GM12878 (cell line): ENCODE results near the gene CSRP1.

Experiments
- KDM1A ChIP-seq: fragments of 200-600 bp; sonication (generic); IDR thresholded peaks from 2 replicates; pipeline ENCODE4 v1.6.1; 2016; ENCODE audit warnings: borderline replicate concordance
- POLR2A ChIP-seq: IDR thresholded peaks from 2 replicates; pipeline ENCODE4 v1.6.1; 2011; ENCODE audit warnings: low read depth, mild to moderate bottlenecking, low read length
- ZNF24 ChIP-seq: fragments of 450-650 bp; IDR thresholded peaks from 2 replicates; pipeline ENCODE4 v1.6.1; 2017; ENCODE audit warnings: antibody characterized with exemption, mild to moderate bottlenecking
- TF ChIP-seq, protein P1 (sequence below): IDR thresholded peaks from 2 replicates; pipeline ENCODE4 v1.6.1; 2011; ENCODE audit warnings: mild to moderate bottlenecking, low read depth, low read length, moderate library complexity; ENCODE audit not compliant: insufficient replicate concordance
- TF ChIP-seq, protein P2 (sequence below), 3 experiments: IDR thresholded peaks in 2 of 3; conservative IDR thresholded peaks in 1 of 3; 2 replicates each; pipeline ENCODE4 v1.5.1; 2011; ENCODE audit warnings: low read depth in 3 of 3, low read length in 3 of 3, mild to moderate bottlenecking in 3 of 3, control low read depth in 2 of 3, moderate library complexity in 2 of 3, inconsistent platforms in 1 of 3, mixed read lengths in 1 of 3; ENCODE audit not compliant: control insufficient read depth in 2 of 3, insufficient read depth in 1 of 3; ENCODE audit errors: extremely low read depth in 1 of 3
- TF ChIP-seq, protein P3 (sequence below): IDR thresholded peaks from 2 replicates; pipeline ENCODE4 v1.6.1; 2012; ENCODE audit warnings: low read depth, low read length, improper control_type of control experiment

DNA sequence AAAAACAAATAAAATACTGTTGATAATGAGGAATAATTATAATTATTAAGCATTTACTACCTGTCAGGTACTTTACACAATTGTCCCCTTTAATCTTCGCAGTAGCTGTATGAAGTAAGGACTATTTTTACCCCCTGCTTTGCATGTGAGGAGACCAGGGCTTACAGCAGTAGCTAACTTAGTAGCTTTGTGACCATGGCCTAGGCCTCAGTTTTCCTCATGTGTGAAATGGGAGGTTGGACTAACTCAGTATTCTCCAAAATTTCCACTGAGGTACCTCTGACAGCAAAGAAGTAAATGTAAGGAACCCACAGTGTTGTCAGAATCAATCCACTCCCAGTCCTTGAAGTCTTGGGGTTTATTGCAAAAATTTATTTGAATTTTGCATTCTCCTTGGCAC is 3.8 kb upstream of the CSRP1 start:
- TF ChIP-seq, protein P1, sequence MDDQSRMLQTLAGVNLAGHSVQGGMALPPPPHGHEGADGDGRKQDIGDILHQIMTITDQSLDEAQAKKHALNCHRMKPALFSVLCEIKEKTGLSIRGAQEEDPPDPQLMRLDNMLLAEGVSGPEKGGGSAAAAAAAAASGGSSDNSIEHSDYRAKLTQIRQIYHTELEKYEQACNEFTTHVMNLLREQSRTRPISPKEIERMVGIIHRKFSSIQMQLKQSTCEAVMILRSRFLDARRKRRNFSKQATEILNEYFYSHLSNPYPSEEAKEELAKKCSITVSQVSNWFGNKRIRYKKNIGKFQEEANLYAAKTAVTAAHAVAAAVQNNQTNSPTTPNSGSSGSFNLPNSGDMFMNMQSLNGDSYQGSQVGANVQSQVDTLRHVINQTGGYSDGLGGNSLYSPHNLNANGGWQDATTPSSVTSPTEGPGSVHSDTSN, result no peak
- no peak for TF ChIP-seq ZNF24
- no peak for TF ChIP-seq POLR2A
- TF ChIP-seq, protein P2, sequence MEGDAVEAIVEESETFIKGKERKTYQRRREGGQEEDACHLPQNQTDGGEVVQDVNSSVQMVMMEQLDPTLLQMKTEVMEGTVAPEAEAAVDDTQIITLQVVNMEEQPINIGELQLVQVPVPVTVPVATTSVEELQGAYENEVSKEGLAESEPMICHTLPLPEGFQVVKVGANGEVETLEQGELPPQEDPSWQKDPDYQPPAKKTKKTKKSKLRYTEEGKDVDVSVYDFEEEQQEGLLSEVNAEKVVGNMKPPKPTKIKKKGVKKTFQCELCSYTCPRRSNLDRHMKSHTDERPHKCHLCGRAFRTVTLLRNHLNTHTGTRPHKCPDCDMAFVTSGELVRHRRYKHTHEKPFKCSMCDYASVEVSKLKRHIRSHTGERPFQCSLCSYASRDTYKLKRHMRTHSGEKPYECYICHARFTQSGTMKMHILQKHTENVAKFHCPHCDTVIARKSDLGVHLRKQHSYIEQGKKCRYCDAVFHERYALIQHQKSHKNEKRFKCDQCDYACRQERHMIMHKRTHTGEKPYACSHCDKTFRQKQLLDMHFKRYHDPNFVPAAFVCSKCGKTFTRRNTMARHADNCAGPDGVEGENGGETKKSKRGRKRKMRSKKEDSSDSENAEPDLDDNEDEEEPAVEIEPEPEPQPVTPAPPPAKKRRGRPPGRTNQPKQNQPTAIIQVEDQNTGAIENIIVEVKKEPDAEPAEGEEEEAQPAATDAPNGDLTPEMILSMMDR (IDR thresholded peaks at IDR 0.05 in 2 of 3, conservative IDR thresholded peaks at IDR 0.05 in 1 of 3; ENCODE audit: control insufficient read depth in 2 of 3, extremely low read depth in 1 of 3, insufficient read depth in 1 of 3, low read depth in 3 of 3, low read length in 3 of 3), result no peak
- TF ChIP-seq, protein P3, sequence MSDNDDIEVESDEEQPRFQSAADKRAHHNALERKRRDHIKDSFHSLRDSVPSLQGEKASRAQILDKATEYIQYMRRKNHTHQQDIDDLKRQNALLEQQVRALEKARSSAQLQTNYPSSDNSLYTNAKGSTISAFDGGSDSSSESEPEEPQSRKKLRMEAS, result no peak
- TF ChIP-seq KDM1A, result no peak
